ENCODE results near the gene CCSER1.

DNA sequence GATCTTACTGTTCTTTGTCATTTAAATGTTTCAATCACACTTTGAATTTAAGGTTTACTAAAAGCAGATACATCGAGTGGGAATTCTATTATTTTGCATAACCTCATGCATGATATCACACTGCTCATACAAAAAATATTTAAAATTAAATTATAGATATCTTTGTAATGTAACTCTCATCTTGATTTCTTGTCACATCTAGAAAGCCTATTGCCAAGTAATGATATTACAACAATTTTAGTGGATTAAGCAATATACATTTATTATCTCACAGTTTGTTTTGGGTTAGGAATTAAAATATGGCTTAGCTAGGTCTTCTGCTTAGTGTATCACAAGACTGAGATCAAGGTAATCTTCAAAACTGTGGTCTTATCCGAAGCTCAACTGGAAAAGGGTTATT is 865.0 kb downstream of the CCSER1 start:
- no peak for TF ChIP-seq YY1 (IDR thresholded peaks at IDR 0.05; ENCODE audit: low read depth, low read length)
- no peak for TF ChIP-seq POLR2A (IDR thresholded peaks at IDR 0.05; ENCODE audit: control extremely low read depth in 1 of 2, low read depth in 2 of 2, low read length in 2 of 2)
- no peak for TF ChIP-seq CREB1 (IDR thresholded peaks at IDR 0.05)
- TF ChIP-seq SIN3A (conservative IDR thresholded peaks at IDR 0.05 in 1 of 2, IDR thresholded peaks at IDR 0.05 in 1 of 2; ENCODE audit: low read depth in 1 of 2, low read length in 2 of 2), result no peak
- TF ChIP-seq HDAC6 (IDR thresholded peaks at IDR 0.05; ENCODE audit: low read depth, low read length), result no peak
- no peak for TF ChIP-seq EZH2 (IDR thresholded peaks at IDR 0.05; ENCODE audit: low read depth, low read length, severe bottlenecking)
- no peak for TF ChIP-seq EGR1 (IDR thresholded peaks at IDR 0.05; ENCODE audit: borderline replicate concordance, low read depth, low read length)
- TF ChIP-seq, protein P1, sequence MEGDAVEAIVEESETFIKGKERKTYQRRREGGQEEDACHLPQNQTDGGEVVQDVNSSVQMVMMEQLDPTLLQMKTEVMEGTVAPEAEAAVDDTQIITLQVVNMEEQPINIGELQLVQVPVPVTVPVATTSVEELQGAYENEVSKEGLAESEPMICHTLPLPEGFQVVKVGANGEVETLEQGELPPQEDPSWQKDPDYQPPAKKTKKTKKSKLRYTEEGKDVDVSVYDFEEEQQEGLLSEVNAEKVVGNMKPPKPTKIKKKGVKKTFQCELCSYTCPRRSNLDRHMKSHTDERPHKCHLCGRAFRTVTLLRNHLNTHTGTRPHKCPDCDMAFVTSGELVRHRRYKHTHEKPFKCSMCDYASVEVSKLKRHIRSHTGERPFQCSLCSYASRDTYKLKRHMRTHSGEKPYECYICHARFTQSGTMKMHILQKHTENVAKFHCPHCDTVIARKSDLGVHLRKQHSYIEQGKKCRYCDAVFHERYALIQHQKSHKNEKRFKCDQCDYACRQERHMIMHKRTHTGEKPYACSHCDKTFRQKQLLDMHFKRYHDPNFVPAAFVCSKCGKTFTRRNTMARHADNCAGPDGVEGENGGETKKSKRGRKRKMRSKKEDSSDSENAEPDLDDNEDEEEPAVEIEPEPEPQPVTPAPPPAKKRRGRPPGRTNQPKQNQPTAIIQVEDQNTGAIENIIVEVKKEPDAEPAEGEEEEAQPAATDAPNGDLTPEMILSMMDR (IDR thresholded peaks at IDR 0.05; ENCODE audit: control extremely low read depth in 1 of 3, insufficient read depth in 1 of 3, low read depth in 1 of 3, low read length in 3 of 3), result no peak
- TF ChIP-seq MAFK (IDR thresholded peaks at IDR 0.05; ENCODE audit: low read depth, low read length), result no peak
- TF ChIP-seq CEBPB (IDR thresholded peaks at IDR 0.05; ENCODE audit: low read depth, low read length), result no peak
